ENCODE measurements around the gene PGPEP1. TPM values are rescaled to one million over a fixed set of nuclear protein-coding genes. Genes with fewer than 3 reads are reported as not detected.
A peak's percentile ranks its signal among the peaks of the same experiment; 100 is the strongest.

PGPEP1 gene
- total RNA-seq, 1 experiment from 2014 or later = 11.4 TPM

GRCh38 chr19:18306209-18306887 is 34.0 kb upstream of the PGPEP1 start:
- TF ChIP-seq EZH2phosphoT487 (IDR thresholded peaks at IDR 0.05; ENCODE audit: borderline replicate concordance, low read length) (no peak), CTCF (conservative IDR thresholded peaks at IDR 0.05; ENCODE audit: low read depth, low read length) (no peak), EZH2 (IDR thresholded peaks at IDR 0.05; ENCODE audit: low read length, unreplicated experiment) (no peak)
- Histone ChIP-seq H2AFZ (ENCODE audit: low read length) (no peak overlapping the region), H3K27ac (ENCODE audit: low read length) (no peak overlapping the region), H3K4me3 (ENCODE audit: low read length) (no peak overlapping the region), H3K4me1 (ENCODE audit: insufficient read depth, low read length) (peaks cover 12% of the 10 kb centered on the region; the same call in 1 of the 2 replicates), H3F3A (ENCODE audit: low read length, unreplicated experiment) (no peaks in the 10 kb centered on the region), H3K36me3 (ENCODE audit: low read depth, low read length) (no peaks in the 10 kb centered on the region; the same call in 1 of the 2 replicates), H3K9me2 (replicated peaks; ENCODE audit: low read length) (no peaks in the 10 kb centered on the region), H3K9me3 (ENCODE audit: low read length) (no peaks in the 10 kb centered on the region), H3K79me2 (ENCODE audit: low read length) (no peaks in the 10 kb centered on the region), H3K4me2 (ENCODE audit: low read length) (no peak overlapping the region), H3K9ac (ENCODE audit: low read length) (no peak overlapping the region), H3K27me3 (ENCODE audit: low read length) (no peaks in the 10 kb centered on the region), H4K20me1 (ENCODE audit: low read length) (no peaks in the 10 kb centered on the region)
- ChIA-PET POLR2A (ENCODE audit: unreplicated experiment) (no interaction called here), CTCF (no interaction called here)
- intact Hi-C loops (cut with micrococcal nuclease) = no loop called here
- DNase-seq (no peak), ATAC-seq (no peak)
- BruUV-seq (replicated peaks) = no TSS peak

GRCh38 chr19:18306888-18307260 is 33.5 kb upstream of the PGPEP1 start:
- CTCF ChIA-PET = no interaction called here

More at GRCh38 chr19:18306888-18307260, 33.5 kb upstream of the PGPEP1 start:
- Histone ChIP-seq H3K9me2 (replicated peaks; ENCODE audit: low read length) (no peaks in the 10 kb centered on the region), H3K27ac (ENCODE audit: low read length) (no peak overlapping the region), H3K4me2 (ENCODE audit: low read length) (no peak overlapping the region), H3K4me3 (ENCODE audit: low read length) (no peak overlapping the region), H4K20me1 (ENCODE audit: low read length) (no peaks in the 10 kb centered on the region), H3F3A (ENCODE audit: low read length, unreplicated experiment) (no peaks in the 10 kb centered on the region), H3K27me3 (ENCODE audit: low read length) (no peaks in the 10 kb centered on the region), H3K9me3 (ENCODE audit: low read length) (no peaks in the 10 kb centered on the region), H3K79me2 (ENCODE audit: low read length) (no peaks in the 10 kb centered on the region), H3K36me3 (ENCODE audit: low read depth, low read length) (no peaks in the 10 kb centered on the region; the same call in 1 of the 2 replicates), H2AFZ (ENCODE audit: low read length) (no peak overlapping the region), H3K9ac (ENCODE audit: low read length) (no peak overlapping the region), H3K4me1 (ENCODE audit: insufficient read depth, low read length) (0 out of 2 replicates have a peak, but pooled peaks cover 11% of the 10 kb centered on the region)
- intact Hi-C loops (cut with micrococcal nuclease) = no loop called here
- no peak for TF ChIP-seq CTCF (conservative IDR thresholded peaks at IDR 0.05; ENCODE audit: low read depth, low read length)
- TF ChIP-seq EZH2 (IDR thresholded peaks at IDR 0.05; ENCODE audit: low read length, unreplicated experiment) = no peak
- TF ChIP-seq EZH2phosphoT487 (IDR thresholded peaks at IDR 0.05; ENCODE audit: borderline replicate concordance, low read length) = no peak
- no peak for ATAC-seq
- DNase-seq = no peak
- TSS peak; percentile 74 for BruUV-seq (replicated peaks)
- POLR2A ChIA-PET (ENCODE audit: unreplicated experiment) = no interaction called here
